Liver (tissue), 9 donors: ENCODE data around the gene LRRC25. TPM values are rescaled to one million over a fixed set of nuclear protein-coding genes. Genes with fewer than 3 reads are reported as not detected.

Source experiments
- DNase-seq: peaks from one replicate; pipeline ENCODE4 v3.0.0-alpha.2; 2017; ENCODE audit warnings: low spot score
- H3K27ac ChIP-seq, 2 donors: one replicate each; pipeline ENCODE4 v1.7.0; 2013; ENCODE audit warnings: inconsistent platforms in 2 of 2, low read length in 2 of 2, control low read depth in 1 of 2, low read depth in 1 of 2, mild to moderate bottlenecking in 1 of 2
- H3K27me3 ChIP-seq, 4 donors: one replicate each; pipeline versions ENCODE4 v1.6.1 to v1.7.0; 2013; ENCODE audit warnings: low read length in 3 of 4, inconsistent platforms in 1 of 4, mild to moderate bottlenecking in 1 of 4, moderate library complexity in 1 of 4; ENCODE audit not compliant: control insufficient read depth in 4 of 4, insufficient read depth in 4 of 4
- H3K36me3 ChIP-seq, 4 donors: one replicate each; pipeline versions ENCODE4 v1.6.1 to v1.7.0; 2013; ENCODE audit warnings: low read length in 3 of 4, mild to moderate bottlenecking in 3 of 4, low read depth in 1 of 4, moderate library complexity in 1 of 4; ENCODE audit not compliant: control insufficient read depth in 4 of 4, insufficient read depth in 3 of 4
- H3K4me1 ChIP-seq, 4 donors: one replicate each; pipeline versions ENCODE4 v1.6.1 to v1.7.0; 2013; ENCODE audit warnings: low read length in 3 of 4, mild to moderate bottlenecking in 3 of 4, moderate library complexity in 1 of 4; ENCODE audit not compliant: control insufficient read depth in 4 of 4, insufficient read depth in 4 of 4
- H3K4me3 ChIP-seq, 3 donors: one replicate each; pipeline versions ENCODE4 v1.6.1 to v1.7.0; 2013; ENCODE audit warnings: low read length in 3 of 3, control low read depth in 1 of 3, low read depth in 1 of 3, mild to moderate bottlenecking in 1 of 3
- H3K9ac ChIP-seq, 2 donors: one replicate each; pipeline ENCODE4 v1.7.0; 2013; ENCODE audit warnings: low read length in 2 of 2, mild to moderate bottlenecking in 2 of 2, moderate library complexity in 2 of 2, control low read depth in 1 of 2, low read depth in 1 of 2
- H3K9me3 ChIP-seq, 4 donors: one replicate each; pipeline versions ENCODE4 v1.6.1 to v1.7.0; 2013; ENCODE audit warnings: low read length in 3 of 4; ENCODE audit not compliant: control insufficient read depth in 4 of 4
- EGR1 ChIP-seq, 2 donors: IDR thresholded peaks; 2 replicates each; pipeline ENCODE4 v1.6.1; 2016 to 2018; ENCODE audit warnings: antibody characterized with exemption in 2 of 2, low read depth in 2 of 2
- FOXA1 ChIP-seq: IDR thresholded peaks from 2 replicates; pipeline ENCODE4 v1.6.1; 2016; ENCODE audit warnings: antibody characterized with exemption
- FOXA2 ChIP-seq: IDR thresholded peaks from 2 replicates; pipeline ENCODE4 v1.6.1; 2016; ENCODE audit warnings: antibody characterized with exemption
- GABPA ChIP-seq, 2 donors: IDR thresholded peaks in 1 of 2; conservative IDR thresholded peaks in 1 of 2; 2 replicates each; pipeline ENCODE4 v1.6.1; 2016; ENCODE audit warnings: antibody characterized with exemption in 2 of 2, mild to moderate bottlenecking in 1 of 2, moderate library complexity in 1 of 2
- HNF4A ChIP-seq, 2 donors: conservative IDR thresholded peaks; 2 replicates each; pipeline ENCODE4 v1.6.1; 2016; ENCODE audit warnings: antibody characterized with exemption in 2 of 2, mild to moderate bottlenecking in 2 of 2
- HNF4G ChIP-seq: IDR thresholded peaks from 2 replicates; pipeline ENCODE4 v1.6.1; 2016; ENCODE audit warnings: antibody characterized with exemption
- NR2F2 ChIP-seq: IDR thresholded peaks from 2 replicates; pipeline ENCODE4 v1.6.1; 2016; ENCODE audit warnings: antibody characterized with exemption
- RAD21 ChIP-seq, 2 donors: IDR thresholded peaks; 2 replicates each; pipeline ENCODE4 v1.6.1; 2016; ENCODE audit warnings: antibody characterized with exemption in 2 of 2, mild to moderate bottlenecking in 2 of 2
- RXRA ChIP-seq, 2 donors: IDR thresholded peaks; 2 replicates each; pipeline ENCODE4 v1.6.1; 2017 to 2018; ENCODE audit warnings: antibody characterized with exemption in 2 of 2, mild to moderate bottlenecking in 1 of 2
- TAF1 ChIP-seq: conservative IDR thresholded peaks from 2 replicates; pipeline ENCODE4 v1.6.1; 2016; ENCODE audit warnings: antibody characterized with exemption, mild to moderate bottlenecking
- YY1 ChIP-seq: IDR thresholded peaks from 2 replicates; pipeline ENCODE4 v1.6.1; 2016; ENCODE audit warnings: antibody characterized with exemption, mild to moderate bottlenecking
- WGBS: extraction: QIAGEN DNeasy Blood & Tissue Kit; methylation state at CpG from one replicate; pipeline ENCODE4 v1.1.7; 2013; 5-methylcytosine and 5-hydroxymethylcytosine counted together
- polyA plus RNA-seq, 2 donors: library from polyadenylated mRNA; stranded (reverse) in 1 of 2; unstranded in 1 of 2; fragments of 200-250 nt in 1 of 2; fragments of >200 nt in 1 of 2; fragmentation: Nextera tagmentation in 1 of 2; extraction: Ambion mirVana in 1 of 2; gene quantifications; one replicate each; pipeline versions ENCODE4 v1.2.1 to v1.2.3, GENCODE V29; 2013 to 2015
- total RNA-seq, 2 donors: library from RNA; depleted of rRNA; stranded (reverse); fragments of >200 nt; gene quantifications; one replicate each; pipeline ENCODE4 v1.2.3, GENCODE V29; 2014
- TF ChIP-seq, protein P1 (sequence below): fragments of 150-350 bp; IDR thresholded peaks from 2 replicates; pipeline ENCODE4 v1.5.1; 2017; ENCODE audit warnings: improper control_type of control experiment, low read depth, low read length; ENCODE audit not compliant: missing input control
- TF ChIP-seq, protein P2 (sequence below): IDR thresholded peaks from 2 replicates; pipeline ENCODE4 v1.6.1; 2016; ENCODE audit warnings: antibody characterized with exemption, mild to moderate bottlenecking
- TF ChIP-seq, protein P3 (sequence below): IDR thresholded peaks from 2 replicates; pipeline ENCODE4 v1.6.1; 2016; ENCODE audit warnings: antibody characterized with exemption
- TF ChIP-seq, protein P4 (sequence below): IDR thresholded peaks from 2 replicates; pipeline ENCODE4 v1.6.1; 2016; ENCODE audit warnings: antibody characterized with exemption
- donor health status: healthy.
- donor health status: healthy.
- donor health status: healthy.
- donor health status: healthy.
- donor health status: healthy.

The LRRC25 gene
- total and polyA plus RNA-seq, 4 donors: 2.3 to 13.4 (median 6.9) TPM

DNA sequence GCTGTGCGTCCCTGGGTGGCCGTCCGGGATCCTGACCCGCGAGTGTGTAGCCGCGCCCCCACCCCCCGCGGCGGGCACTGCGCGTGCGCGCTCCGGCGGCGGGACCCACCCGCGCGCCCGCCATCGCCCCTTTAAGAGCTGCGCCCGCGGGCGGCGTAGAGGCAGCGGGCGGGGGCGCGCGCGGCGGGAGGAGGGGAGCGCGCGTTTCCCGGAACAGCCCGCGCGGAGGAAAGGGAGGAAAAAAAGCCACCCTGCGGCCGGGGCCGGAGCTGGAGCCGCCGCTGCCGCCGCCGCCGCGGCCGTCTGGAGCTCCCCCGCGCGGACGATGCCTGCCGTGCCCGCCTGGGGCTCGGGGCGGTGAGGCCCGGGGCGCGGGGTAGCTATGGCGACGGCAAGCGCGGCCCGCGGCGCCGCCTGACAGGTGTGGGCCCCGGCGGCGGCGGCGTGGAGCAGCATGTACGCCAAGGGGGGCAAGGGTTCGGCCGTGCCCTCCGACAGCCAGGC is 21.8 kb upstream of the LRRC25 start, which contains the start of gene SSBP4:
TSS of gene SSBP4 (plus strand) at position 204 of the 504 bp plus-strand sequence. CDS start at position 455, 251 bp downstream.
- no peak for DNase-seq
- no peaks in the 10 kb centered on the region for H3K36me3 ChIP-seq
- H3K4me1 ChIP-seq: peaks cover 9 to 46% (median 26%) of the 10 kb centered on the region in 4 donors
- WGBS: under 1% methylated on average over 80 of the region's 80 CpGs
- H3K9ac ChIP-seq: no peak within 1 kb of the TSS
- TF ChIP-seq, protein P1, sequence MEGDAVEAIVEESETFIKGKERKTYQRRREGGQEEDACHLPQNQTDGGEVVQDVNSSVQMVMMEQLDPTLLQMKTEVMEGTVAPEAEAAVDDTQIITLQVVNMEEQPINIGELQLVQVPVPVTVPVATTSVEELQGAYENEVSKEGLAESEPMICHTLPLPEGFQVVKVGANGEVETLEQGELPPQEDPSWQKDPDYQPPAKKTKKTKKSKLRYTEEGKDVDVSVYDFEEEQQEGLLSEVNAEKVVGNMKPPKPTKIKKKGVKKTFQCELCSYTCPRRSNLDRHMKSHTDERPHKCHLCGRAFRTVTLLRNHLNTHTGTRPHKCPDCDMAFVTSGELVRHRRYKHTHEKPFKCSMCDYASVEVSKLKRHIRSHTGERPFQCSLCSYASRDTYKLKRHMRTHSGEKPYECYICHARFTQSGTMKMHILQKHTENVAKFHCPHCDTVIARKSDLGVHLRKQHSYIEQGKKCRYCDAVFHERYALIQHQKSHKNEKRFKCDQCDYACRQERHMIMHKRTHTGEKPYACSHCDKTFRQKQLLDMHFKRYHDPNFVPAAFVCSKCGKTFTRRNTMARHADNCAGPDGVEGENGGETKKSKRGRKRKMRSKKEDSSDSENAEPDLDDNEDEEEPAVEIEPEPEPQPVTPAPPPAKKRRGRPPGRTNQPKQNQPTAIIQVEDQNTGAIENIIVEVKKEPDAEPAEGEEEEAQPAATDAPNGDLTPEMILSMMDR: peak; percentile 45
- TF ChIP-seq EGR1 (IDR thresholded peaks at IDR 0.05; ENCODE audit: low read depth in 2 of 2) (peak in 1 of 2 donors; percentile 37), TAF1 (no peak)
- H3K27me3 ChIP-seq: no peaks in the 10 kb centered on the region
- H3K4me3 ChIP-seq: peak within 1 kb of the TSS; percentile 41 to 80 (median 72)
- H3K27ac ChIP-seq: peak within 1 kb of the TSS; percentile 89 to 94
- H3K9me3 ChIP-seq: no peaks in the 10 kb centered on the region

DNA sequence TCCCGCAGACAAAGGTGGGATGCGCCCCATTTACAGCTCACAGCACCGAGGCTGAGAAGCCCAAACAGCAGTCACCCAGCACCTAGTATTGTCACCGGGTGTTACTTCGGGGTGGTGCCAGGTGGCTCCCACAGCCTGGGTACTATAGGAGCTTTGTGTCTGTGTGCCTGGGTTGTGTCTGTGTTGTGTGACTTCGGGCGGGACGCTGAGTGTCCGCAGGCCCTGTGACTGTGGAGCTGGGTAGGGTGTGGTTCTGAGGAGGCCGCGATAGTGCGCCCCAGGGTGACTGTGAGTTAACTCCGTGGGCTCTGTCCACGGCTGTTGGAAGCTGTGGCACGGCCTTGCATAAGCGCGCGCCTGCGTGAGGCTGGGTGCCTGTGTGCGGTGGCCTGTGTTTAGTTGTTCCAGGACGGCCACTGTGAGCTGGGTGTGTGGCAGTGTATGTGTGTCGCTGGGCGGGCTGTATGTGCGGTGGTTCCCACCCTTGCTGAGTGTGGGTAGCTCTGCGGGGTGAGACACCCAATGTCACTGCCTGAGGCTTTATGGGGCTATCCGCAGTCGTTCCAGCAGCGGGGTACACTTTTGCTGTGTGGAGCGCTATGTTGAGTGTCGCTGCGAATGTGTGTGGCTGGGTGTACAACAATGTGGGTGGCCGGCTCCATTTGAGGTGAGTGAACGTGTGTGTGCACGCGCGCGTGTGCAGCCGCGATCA is 21.2 kb upstream of the LRRC25 start:
- Histone ChIP-seq H3K27ac (peak overlapping the region; percentile 89 to 94), H3K4me3 (peak overlapping the region in 2 of 3 donors; percentile 12 to 80)
- peak; percentile 75 for DNase-seq

More for the DNA sequence above, 21.2 kb upstream of the LRRC25 start:
- 11% methylated on average over 39 of the region's 39 CpGs for WGBS
- H3K4me1 ChIP-seq: peaks cover 9 to 49% (median 28%) of the 10 kb centered on the region in 4 donors
- H3K36me3 ChIP-seq: no peaks in the 10 kb centered on the region
- H3K9ac ChIP-seq: no peak overlapping the region
- TF ChIP-seq, protein P2, sequence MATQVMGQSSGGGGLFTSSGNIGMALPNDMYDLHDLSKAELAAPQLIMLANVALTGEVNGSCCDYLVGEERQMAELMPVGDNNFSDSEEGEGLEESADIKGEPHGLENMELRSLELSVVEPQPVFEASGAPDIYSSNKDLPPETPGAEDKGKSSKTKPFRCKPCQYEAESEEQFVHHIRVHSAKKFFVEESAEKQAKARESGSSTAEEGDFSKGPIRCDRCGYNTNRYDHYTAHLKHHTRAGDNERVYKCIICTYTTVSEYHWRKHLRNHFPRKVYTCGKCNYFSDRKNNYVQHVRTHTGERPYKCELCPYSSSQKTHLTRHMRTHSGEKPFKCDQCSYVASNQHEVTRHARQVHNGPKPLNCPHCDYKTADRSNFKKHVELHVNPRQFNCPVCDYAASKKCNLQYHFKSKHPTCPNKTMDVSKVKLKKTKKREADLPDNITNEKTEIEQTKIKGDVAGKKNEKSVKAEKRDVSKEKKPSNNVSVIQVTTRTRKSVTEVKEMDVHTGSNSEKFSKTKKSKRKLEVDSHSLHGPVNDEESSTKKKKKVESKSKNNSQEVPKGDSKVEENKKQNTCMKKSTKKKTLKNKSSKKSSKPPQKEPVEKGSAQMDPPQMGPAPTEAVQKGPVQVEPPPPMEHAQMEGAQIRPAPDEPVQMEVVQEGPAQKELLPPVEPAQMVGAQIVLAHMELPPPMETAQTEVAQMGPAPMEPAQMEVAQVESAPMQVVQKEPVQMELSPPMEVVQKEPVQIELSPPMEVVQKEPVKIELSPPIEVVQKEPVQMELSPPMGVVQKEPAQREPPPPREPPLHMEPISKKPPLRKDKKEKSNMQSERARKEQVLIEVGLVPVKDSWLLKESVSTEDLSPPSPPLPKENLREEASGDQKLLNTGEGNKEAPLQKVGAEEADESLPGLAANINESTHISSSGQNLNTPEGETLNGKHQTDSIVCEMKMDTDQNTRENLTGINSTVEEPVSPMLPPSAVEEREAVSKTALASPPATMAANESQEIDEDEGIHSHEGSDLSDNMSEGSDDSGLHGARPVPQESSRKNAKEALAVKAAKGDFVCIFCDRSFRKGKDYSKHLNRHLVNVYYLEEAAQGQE: no peak
- TF ChIP-seq TAF1 (no peak), FOXA2 (no peak), FOXA1 (no peak), HNF4A (conservative IDR thresholded peaks at IDR 0.05) (no peak), HNF4G (no peak), YY1 (no peak), GABPA (IDR thresholded peaks at IDR 0.05 in 1 of 2, conservative IDR thresholded peaks at IDR 0.05 in 1 of 2) (no peak), RXRA (IDR thresholded peaks at IDR 0.05) (no peak), RAD21 (IDR thresholded peaks at IDR 0.05) (no peak), NR2F2 (no peak)
- TF ChIP-seq, protein P3, sequence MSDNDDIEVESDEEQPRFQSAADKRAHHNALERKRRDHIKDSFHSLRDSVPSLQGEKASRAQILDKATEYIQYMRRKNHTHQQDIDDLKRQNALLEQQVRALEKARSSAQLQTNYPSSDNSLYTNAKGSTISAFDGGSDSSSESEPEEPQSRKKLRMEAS: no peak
- TF ChIP-seq, protein P4, sequence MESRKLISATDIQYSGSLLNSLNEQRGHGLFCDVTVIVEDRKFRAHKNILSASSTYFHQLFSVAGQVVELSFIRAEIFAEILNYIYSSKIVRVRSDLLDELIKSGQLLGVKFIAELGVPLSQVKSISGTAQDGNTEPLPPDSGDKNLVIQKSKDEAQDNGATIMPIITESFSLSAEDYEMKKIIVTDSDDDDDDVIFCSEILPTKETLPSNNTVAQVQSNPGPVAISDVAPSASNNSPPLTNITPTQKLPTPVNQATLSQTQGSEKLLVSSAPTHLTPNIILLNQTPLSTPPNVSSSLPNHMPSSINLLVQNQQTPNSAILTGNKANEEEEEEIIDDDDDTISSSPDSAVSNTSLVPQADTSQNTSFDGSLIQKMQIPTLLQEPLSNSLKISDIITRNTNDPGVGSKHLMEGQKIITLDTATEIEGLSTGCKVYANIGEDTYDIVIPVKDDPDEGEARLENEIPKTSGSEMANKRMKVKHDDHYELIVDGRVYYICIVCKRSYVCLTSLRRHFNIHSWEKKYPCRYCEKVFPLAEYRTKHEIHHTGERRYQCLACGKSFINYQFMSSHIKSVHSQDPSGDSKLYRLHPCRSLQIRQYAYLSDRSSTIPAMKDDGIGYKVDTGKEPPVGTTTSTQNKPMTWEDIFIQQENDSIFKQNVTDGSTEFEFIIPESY: no peak
- TF ChIP-seq, protein P1: no peak
- no peaks in the 10 kb centered on the region for H3K27me3 ChIP-seq
- no peaks in the 10 kb centered on the region for H3K9me3 ChIP-seq
